ENCODE data around the gene KCNQ1OT1. TPM values are rescaled to one million over a fixed set of nuclear protein-coding genes. Genes with fewer than 3 reads are reported as not detected.

Gene KCNQ1OT1
- total RNA-seq, 1 experiment from 2014 or later: 1.3 TPM

GRCh38 chr11:2711161-2711560 lies 11.4 kb upstream of the KCNQ1OT1 start:
- no peaks in the 10 kb centered on the region for H3K4me1 Mint-ChIP-seq (ENCODE audit: low read depth, unreplicated experiment)
- H3K36me3 Mint-ChIP-seq (ENCODE audit: insufficient read depth, unreplicated experiment): no peaks in the 10 kb centered on the region
- no peak for TF ChIP-seq CTCF (IDR thresholded peaks at IDR 0.05; ENCODE audit: unreplicated experiment)
- H3K27ac Mint-ChIP-seq (ENCODE audit: unreplicated experiment): no peak overlapping the region
- H3K9me3 Mint-ChIP-seq (ENCODE audit: low read depth, unreplicated experiment): no peaks in the 10 kb centered on the region
- no peak overlapping the region for H3K4me3 Mint-ChIP-seq (ENCODE audit: low read depth, unreplicated experiment)
- H3K27me3 Mint-ChIP-seq (ENCODE audit: unreplicated experiment): peaks cover 58% of the 10 kb centered on the region
- DNase-seq: no peak
- BruUV-seq (replicated peaks): no TSS peak
- CTCF ChIA-PET: no interaction called here
- intact Hi-C loops (cut with micrococcal nuclease; ENCODE audit: unreplicated experiment): no loop called here

GRCh38 chr11:2709429-2709828 lies 9.6 kb upstream of the KCNQ1OT1 start:
- no peak overlapping the region for H3K4me3 Mint-ChIP-seq (ENCODE audit: low read depth, unreplicated experiment)
- no peaks in the 10 kb centered on the region for H3K36me3 Mint-ChIP-seq (ENCODE audit: insufficient read depth, unreplicated experiment)
- no TSS peak for BruUV-seq (replicated peaks)
- TF ChIP-seq CTCF (IDR thresholded peaks at IDR 0.05; ENCODE audit: unreplicated experiment): no peak
- H3K27ac Mint-ChIP-seq (ENCODE audit: unreplicated experiment): no peak overlapping the region
- H3K27me3 Mint-ChIP-seq (ENCODE audit: unreplicated experiment): peaks cover 50% of the 10 kb centered on the region
- no peaks in the 10 kb centered on the region for H3K9me3 Mint-ChIP-seq (ENCODE audit: low read depth, unreplicated experiment)
- no peaks in the 10 kb centered on the region for H3K4me1 Mint-ChIP-seq (ENCODE audit: low read depth, unreplicated experiment)
- no peak for DNase-seq
- CTCF ChIA-PET: no interaction called here
- intact Hi-C loops (cut with micrococcal nuclease; ENCODE audit: unreplicated experiment): no loop called here

GRCh38 chr11:2708757-2709281 lies 9.0 kb upstream of the KCNQ1OT1 start:
- H3K27ac Mint-ChIP-seq (ENCODE audit: unreplicated experiment): no peak overlapping the region
- H3K36me3 Mint-ChIP-seq (ENCODE audit: insufficient read depth, unreplicated experiment): no peaks in the 10 kb centered on the region
- no peak overlapping the region for H3K4me3 Mint-ChIP-seq (ENCODE audit: low read depth, unreplicated experiment)
- no peak for DNase-seq
- BruUV-seq (replicated peaks): no TSS peak
- TF ChIP-seq CTCF (IDR thresholded peaks at IDR 0.05; ENCODE audit: unreplicated experiment): no peak
- peaks cover 44% of the 10 kb centered on the region for H3K27me3 Mint-ChIP-seq (ENCODE audit: unreplicated experiment)
- H3K4me1 Mint-ChIP-seq (ENCODE audit: low read depth, unreplicated experiment): no peaks in the 10 kb centered on the region
- intact Hi-C loops (cut with micrococcal nuclease; ENCODE audit: unreplicated experiment): no loop called here
- no peaks in the 10 kb centered on the region for H3K9me3 Mint-ChIP-seq (ENCODE audit: low read depth, unreplicated experiment)
- CTCF ChIA-PET: no interaction called here

DNA sequence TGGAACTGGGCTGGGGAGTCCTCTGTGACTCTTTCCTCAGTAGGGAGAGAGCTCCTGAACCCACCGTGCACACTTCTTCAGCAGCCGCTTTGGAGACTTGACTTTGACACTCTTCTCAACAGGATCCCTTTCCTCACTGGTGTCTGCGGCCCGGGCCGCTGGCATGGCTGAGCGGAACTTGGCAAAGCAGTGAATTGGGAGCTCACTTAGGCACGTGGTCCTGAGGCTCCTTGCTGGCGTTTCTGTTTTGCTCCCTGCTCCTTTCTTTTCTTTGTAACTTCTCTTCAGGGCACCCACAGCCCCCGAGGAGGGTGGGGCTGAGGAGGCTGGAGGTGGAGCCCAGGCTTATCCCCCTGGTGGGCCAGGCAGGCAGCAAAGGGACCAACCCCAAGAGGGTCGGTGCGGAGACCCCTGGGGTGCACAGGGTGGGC lies 8.4 kb upstream of the KCNQ1OT1 start:
- H3K9me3 Mint-ChIP-seq (ENCODE audit: low read depth, unreplicated experiment): no peaks in the 10 kb centered on the region
- no peak for DNase-seq
- no peak overlapping the region for H3K4me3 Mint-ChIP-seq (ENCODE audit: low read depth, unreplicated experiment)
- H3K36me3 Mint-ChIP-seq (ENCODE audit: insufficient read depth, unreplicated experiment): no peaks in the 10 kb centered on the region
- peaks cover 38% of the 10 kb centered on the region for H3K27me3 Mint-ChIP-seq (ENCODE audit: unreplicated experiment)
- no peak for TF ChIP-seq CTCF (IDR thresholded peaks at IDR 0.05; ENCODE audit: unreplicated experiment)
- CTCF ChIA-PET: no interaction called here
- BruUV-seq (replicated peaks): no TSS peak
- intact Hi-C loops (cut with micrococcal nuclease; ENCODE audit: unreplicated experiment): no loop called here
- H3K27ac Mint-ChIP-seq (ENCODE audit: unreplicated experiment): no peak overlapping the region
- H3K4me1 Mint-ChIP-seq (ENCODE audit: low read depth, unreplicated experiment): no peaks in the 10 kb centered on the region

Measured in Calu3 (cell line).